HG02623 (cell line): ENCODE measurements around the gene MYO1G.
"Not testable (repeated sequence)": the region's sequence is repeated elsewhere in the genome, so short reads cannot be mapped to it uniquely, and the experiment has no call there.

Experiments
- ATAC-seq: cut with Tn5 transposase; IDR thresholded peaks from one replicate; pipeline ENCODE4 v1.9.1; 2021; ENCODE audit warnings: moderate library complexity; ENCODE audit not compliant: unreplicated experiment

The MYO1G gene

DNA sequence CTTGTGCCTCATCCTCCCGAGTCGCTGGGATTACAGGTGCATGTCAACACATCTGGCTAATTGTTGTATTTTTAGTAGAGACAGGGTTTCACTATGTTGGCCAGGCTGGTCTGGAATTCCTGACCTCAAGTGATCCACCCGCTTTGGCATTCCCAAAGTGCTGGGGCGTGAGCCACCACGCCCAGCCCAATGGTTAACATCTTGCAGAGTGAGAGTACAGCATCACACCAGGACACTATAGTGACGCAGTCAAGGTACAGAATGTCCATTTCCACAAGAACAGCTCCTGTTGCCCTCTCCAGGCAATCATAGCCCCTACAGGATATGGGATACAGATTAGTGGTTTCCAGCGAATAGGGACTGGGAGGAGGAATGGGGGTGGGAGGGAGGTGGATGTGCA is 34.0 kb downstream of the MYO1G start:
- no peak for ATAC-seq

DNA sequence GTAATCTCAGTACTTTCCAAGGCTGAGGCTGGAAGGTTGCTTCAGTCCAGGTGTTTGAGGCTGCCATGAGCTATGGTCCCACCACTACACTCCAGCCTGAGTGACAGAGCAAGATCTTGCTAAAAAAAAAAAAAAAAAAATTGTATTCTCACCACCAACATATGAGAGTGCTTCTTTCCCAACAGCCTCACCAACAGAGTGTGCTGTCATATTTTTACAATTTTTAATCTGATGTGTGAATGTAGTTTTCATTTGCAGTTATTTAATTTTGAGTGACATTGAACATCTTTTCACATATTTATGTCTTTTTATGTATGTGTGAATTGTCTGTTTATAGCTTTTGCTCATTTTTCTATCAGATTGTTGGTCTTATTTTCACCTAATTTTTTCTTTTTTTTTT is 35.2 kb downstream of the MYO1G start:
- ATAC-seq = no peak

- ATAC-seq = no peak
These were observed 41.4 kb downstream of the MYO1G start for GRCh38 chr7:44937426-44937825.

DNA sequence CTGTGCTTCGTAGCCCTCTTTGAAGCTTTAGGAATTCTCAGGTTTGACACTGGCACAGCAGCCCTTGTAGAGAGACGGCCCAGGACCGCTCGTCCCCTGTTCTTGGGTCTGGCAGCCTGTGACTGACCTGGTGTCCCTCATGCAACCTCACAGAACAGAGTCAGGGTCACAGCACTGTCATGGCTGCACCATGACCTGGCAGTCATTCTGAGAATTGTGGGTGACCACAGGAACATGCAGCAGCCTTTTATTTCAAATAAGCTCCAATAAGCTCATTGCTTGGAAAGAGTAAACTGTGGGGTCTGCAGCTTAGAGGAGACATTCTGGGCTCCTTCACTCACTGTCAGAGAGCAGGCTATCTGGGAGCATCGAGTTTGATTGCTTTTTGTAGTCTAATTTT is 42.5 kb downstream of the MYO1G start:
- ATAC-seq = no peak

DNA sequence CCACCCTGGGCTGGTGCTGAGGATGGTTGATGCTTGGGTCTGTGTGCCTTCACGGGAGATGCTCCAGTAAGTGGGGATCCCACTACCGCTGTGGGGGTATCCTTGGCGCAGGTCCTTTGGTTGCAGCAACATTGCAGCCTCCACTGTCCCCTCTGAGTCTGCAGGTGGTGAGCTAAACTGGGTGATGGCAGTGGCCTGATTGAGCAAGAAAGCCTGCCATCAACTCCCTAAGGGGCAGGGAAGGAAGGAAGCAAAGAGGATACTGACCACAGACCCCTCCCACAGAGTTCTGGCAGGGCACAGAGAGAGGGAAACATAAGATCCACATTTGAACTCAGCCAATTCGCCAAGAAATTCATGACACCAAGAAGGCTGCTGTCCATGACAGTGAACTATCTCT is 43.2 kb downstream of the MYO1G start:
- ATAC-seq = no peak

DNA sequence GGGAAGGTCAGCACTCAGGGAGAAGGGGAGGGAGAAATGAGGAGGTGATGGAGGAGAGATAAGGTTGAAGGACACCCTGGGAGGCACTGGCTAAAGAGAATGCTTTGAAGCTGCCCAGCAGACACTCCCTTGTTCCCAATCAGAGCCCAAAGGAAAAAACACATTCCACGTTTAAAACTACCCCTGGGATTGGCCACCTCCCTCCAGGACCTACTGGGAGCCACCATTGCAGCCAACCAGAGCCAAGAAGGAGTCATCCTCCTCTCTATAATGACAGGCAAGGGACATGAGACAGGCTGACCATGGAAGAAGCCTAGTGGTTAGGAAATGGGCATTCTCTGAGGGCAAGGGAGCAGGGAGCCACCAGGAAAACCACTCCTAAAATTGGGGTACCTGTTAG is 43.8 kb downstream of the MYO1G start:
- ATAC-seq = no peak

DNA sequence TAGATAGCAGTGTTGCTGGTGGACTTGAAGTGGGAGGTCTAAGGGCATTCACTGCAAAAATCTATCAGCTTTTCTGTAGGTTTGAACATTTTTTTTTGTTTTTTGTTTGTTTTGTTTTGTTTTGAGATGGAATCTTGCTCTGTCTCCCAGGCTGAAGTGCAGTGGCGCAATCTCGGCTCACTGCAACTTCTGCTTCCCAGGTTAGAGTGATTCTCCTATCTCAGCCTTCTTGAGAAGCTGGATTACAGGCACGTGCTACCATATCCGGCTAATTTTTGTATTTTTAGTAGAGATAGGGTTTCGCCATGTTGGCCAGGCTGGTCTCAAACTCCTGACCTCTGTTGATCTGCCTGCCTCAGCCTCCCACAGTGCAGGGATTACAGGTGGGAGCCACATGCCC is 44.3 kb downstream of the MYO1G start:
- ATAC-seq = not testable (repeated sequence)

- ATAC-seq = no peak
These were observed 47.9 kb downstream of the MYO1G start for GRCh38 chr7:44930921-44931320.

DNA sequence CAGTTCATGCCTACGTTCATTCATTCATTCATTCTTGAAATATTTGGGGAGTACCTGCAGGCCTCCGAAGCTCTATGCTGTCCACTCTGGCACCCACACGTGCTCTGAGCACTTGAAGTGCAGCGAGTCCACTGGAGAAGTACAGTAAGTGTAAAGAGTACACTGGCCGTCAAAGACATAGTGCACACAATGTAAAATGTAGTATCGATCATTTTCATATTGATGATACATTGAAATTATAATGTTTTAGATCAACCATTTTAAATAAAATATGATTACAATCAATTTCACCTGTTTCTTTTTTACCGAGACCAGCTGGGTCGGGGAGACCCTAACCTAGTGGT is 56.5 kb downstream of the MYO1G start:
- no peak for ATAC-seq

GRCh38 chr7:44921607-44922350 is 57.0 kb downstream of the MYO1G start:
- peak; percentile 52 for ATAC-seq

DNA sequence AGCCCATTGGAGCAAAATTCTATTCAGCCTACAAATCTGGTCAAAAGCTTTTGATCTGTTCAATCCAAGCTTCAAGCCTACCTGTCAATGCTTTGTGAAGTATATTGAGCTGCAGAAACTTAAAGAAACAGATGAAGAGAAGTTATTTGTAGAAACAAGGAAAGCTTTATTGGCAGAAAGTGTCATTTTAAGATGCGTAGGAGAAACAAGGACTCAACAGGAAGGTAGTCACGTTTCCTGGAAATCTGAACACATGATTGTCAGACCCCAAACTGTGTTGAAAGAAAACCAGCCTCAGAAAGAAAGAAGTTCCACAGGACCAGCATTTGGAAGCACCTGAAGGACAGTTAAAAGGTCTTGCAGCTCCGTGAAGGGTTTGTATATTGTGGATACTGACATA is 58.7 kb downstream of the MYO1G start:
- no peak for ATAC-seq

- ATAC-seq = no peak
These were observed 60.8 kb downstream of the MYO1G start for GRCh38 chr7:44918029-44918428.

- no peak for ATAC-seq
These were observed 61.4 kb downstream of the MYO1G start for GRCh38 chr7:44917465-44917864.

DNA sequence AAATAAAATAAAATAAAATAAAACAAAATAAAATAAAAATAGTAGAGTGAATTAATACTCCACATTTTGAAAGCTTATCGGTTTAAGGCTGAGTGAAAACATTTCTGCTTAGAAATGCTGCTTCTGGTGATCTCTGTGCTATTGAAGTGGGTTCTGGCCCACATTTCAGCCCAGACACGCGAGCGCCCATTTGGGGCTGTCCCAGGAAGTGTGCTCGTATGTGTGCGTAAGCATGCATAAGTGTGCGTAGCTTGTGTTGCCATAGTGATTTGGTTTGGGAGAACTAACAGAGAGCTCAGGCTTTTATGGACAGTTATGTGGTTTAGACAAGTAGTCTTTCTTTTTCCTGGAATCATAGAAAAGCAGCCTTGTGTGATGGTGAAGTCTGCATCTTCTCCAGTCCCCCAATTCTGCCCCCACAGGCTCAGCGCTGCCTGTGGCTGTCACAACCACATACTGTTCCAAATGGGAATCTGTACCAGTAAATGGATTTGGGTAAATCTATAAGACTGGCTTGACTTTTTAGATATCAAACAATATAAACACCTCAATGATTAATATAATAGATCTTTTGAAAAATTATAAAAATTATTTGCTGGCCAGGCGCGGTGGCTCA is 63.7 kb downstream of the MYO1G start:
- ATAC-seq = peak; percentile 72

DNA sequence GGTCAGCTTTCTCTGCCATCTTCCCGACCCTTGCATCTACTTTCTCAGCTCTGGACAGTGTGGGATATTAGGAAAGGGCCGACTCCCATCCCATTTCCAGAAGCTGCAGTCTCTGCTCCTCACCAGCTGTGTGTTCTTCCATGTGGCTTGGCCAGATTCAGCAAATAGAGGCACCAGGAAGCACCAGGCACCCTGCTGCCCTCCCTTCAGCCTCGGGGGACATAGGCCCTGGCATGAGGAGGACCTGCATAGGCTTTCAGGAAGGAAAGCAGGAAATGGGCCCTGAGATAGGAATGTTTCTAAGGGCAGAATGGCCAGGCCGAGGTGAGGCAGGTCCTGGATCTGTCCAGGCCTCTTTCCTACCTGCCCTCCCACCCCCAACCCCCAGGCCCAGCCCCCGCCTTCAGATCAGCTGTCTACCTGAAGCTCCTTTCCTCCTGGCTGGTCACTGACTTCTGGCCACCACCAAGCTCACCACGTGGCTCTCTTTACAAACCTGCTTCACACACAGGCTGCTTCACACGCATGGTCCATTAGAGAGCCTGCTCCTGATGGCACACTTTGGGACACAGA is 66.0 kb downstream of the MYO1G start:
- ATAC-seq = no peak
